Neural cell (in vitro differentiated cells): Measurements from ENCODE around the gene STRN. TPM values are rescaled to one million over a fixed set of nuclear protein-coding genes. Genes with fewer than 3 reads are reported as not detected.

Experiments
- H2AFZ ChIP-seq: fragments of 200-600, 300-800 bp; sonication (generic), shearing (Covaris generic); 2 replicates; pipeline ENCODE4 v1.6.0; 2014; ENCODE audit warnings: low read depth, mild to moderate bottlenecking, antibody characterized with exemption, low read length, moderate library complexity
- H3F3A ChIP-seq: fragments of 200-600 bp; shearing (Covaris generic); 2 replicates; pipeline ENCODE4 v1.6.1; 2016; ENCODE audit warnings: mild to moderate bottlenecking, moderate library complexity, mixed read lengths, antibody characterized with exemption, low read length; ENCODE audit not compliant: insufficient read depth, poor library complexity, severe bottlenecking
- H3K27ac ChIP-seq: fragments of 200-600, 300-800 bp; sonication (generic), shearing (Covaris generic); 2 replicates; pipeline ENCODE4 v1.5.1; 2014; ENCODE audit warnings: mild to moderate bottlenecking, low read length, moderate library complexity
- H3K27me3 ChIP-seq: fragments of 300-800, 200-600 bp; sonication (generic), shearing (Covaris generic); 2 replicates; pipeline ENCODE4 v1.6.0; 2014; ENCODE audit warnings: mild to moderate bottlenecking, low read depth, low read length, moderate library complexity; ENCODE audit not compliant: insufficient read depth
- H3K36me3 ChIP-seq: fragments of 300-800, 200-600 bp; sonication (generic), shearing (Covaris generic); 2 replicates; pipeline ENCODE4 v1.5.1; 2014; ENCODE audit warnings: mild to moderate bottlenecking, antibody characterized with exemption, low read length, moderate library complexity; ENCODE audit not compliant: insufficient read depth
- H3K4me2 ChIP-seq: fragments of 300-800, 200-600 bp; sonication (generic), shearing (Covaris generic); 2 replicates; pipeline ENCODE4 v1.6.0; 2014; ENCODE audit warnings: mild to moderate bottlenecking, low read length
- H3K4me3 ChIP-seq: fragments of 300-800, 200-600 bp; sonication (generic), shearing (Covaris generic); 2 replicates; pipeline ENCODE4 v1.5.1; 2014; ENCODE audit warnings: mild to moderate bottlenecking, low read length, moderate library complexity
- H3K79me2 ChIP-seq: fragments of 200-600 bp; shearing (Covaris generic); replicated peaks from 2 replicates; pipeline ENCODE4 v1.6.0; 2014; ENCODE audit warnings: mild to moderate bottlenecking, low read length, moderate library complexity; ENCODE audit not compliant: insufficient read depth
- H3K9ac ChIP-seq: fragments of 300-800, 200-600 bp; sonication (generic), shearing (Covaris generic); 2 replicates; pipeline ENCODE4 v1.6.1; 2016; ENCODE audit warnings: mild to moderate bottlenecking, low read length, mixed read lengths
- H3K9me2 ChIP-seq: fragments of 200-600 bp; shearing (Covaris generic); 2 replicates; pipeline ENCODE4 v1.6.1; 2016; ENCODE audit warnings: mild to moderate bottlenecking, low read length, mixed read lengths; ENCODE audit not compliant: insufficient read depth
- H3K9me3 ChIP-seq: fragments of 200-600, 300-800 bp; sonication (generic), shearing (Covaris generic); 2 replicates; pipeline ENCODE4 v1.6.1; 2016; ENCODE audit warnings: mild to moderate bottlenecking, mixed run types, low read length, moderate library complexity, mixed read lengths
- H4K20me1 ChIP-seq: fragments of 200-600 bp; shearing (Covaris generic); 2 replicates; pipeline ENCODE4 v1.6.1; 2016; ENCODE audit warnings: mild to moderate bottlenecking, mixed run types; ENCODE audit not compliant: insufficient read depth
- CTCF ChIP-seq: fragments of 450-650 bp; IDR thresholded peaks from 2 replicates; pipeline ENCODE4 v1.5.1; 2014; ENCODE audit warnings: antibody characterized with exemption, mild to moderate bottlenecking, moderate library complexity; ENCODE audit not compliant: poor library complexity, severe bottlenecking
- EP300 ChIP-seq: fragments of 450-650 bp; conservative IDR thresholded peaks from 2 replicates; pipeline ENCODE4 v1.6.1; 2014; ENCODE audit warnings: antibody characterized with exemption, mild to moderate bottlenecking, moderate library complexity; ENCODE audit not compliant: poor library complexity, severe bottlenecking
- EZH2 ChIP-seq: fragments of 200-600, 300-800 bp; shearing (Covaris generic), sonication (generic); IDR thresholded peaks from 2 replicates; pipeline ENCODE4 v1.6.1; 2014; ENCODE audit warnings: antibody characterized with exemption, low read length, borderline replicate concordance, mild to moderate bottlenecking; ENCODE audit not compliant: insufficient read depth, poor library complexity, severe bottlenecking
- MXI1 ChIP-seq: fragments of 450-650 bp; conservative IDR thresholded peaks from 2 replicates; pipeline ENCODE4 v1.6.1; 2014; ENCODE audit warnings: antibody characterized with exemption, mild to moderate bottlenecking; ENCODE audit not compliant: poor library complexity, severe bottlenecking
- POLR2AphosphoS5 ChIP-seq: IDR thresholded peaks from 2 replicates; pipeline ENCODE4 v1.6.1; 2012
- RAD21 ChIP-seq: fragments of 450-650 bp; conservative IDR thresholded peaks from 2 replicates; pipeline ENCODE4 v1.6.1; 2014; ENCODE audit warnings: antibody characterized with exemption, mild to moderate bottlenecking, moderate library complexity
- REST ChIP-seq: IDR thresholded peaks from 2 replicates; pipeline ENCODE4 v1.6.1; 2012; ENCODE audit warnings: borderline replicate concordance
- SMC3 ChIP-seq: fragments of 450-650 bp; conservative IDR thresholded peaks from 2 replicates; pipeline ENCODE4 v1.6.1; 2014; ENCODE audit warnings: antibody characterized with exemption, mild to moderate bottlenecking, moderate library complexity; ENCODE audit not compliant: poor library complexity
- TAF1 ChIP-seq: IDR thresholded peaks from 2 replicates; pipeline ENCODE4 v1.6.1; 2012; ENCODE audit warnings: low read depth
- polyA plus RNA-seq: library from polyadenylated mRNA; depleted of rRNA; stranded (reverse); fragments of >200 nt; gene quantifications from 2 replicates; pipeline ENCODE4 v1.2.3, GENCODE V29; 2014

STRN gene
- polyA plus RNA-seq, 1 donor from 2014 or later, result 9.9 TPM

DNA sequence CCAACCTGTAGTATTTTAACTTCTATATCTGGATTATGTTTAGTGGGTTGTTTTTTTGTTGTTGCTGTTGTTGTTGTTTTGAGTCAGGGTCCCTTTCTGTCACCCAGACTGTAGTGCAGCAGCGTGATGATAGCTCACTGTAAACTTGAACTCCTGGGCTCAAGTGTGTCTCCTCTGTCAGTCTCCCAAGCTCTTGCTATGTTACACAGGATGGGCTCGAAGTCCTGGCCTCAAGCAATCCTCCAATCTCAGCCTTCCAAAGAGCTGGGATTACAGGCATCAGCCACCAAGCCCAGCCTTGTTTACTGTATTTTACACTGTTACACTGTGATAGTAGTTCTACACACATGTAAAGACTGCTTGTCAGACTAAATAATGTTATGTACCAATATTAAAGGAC, 9.7 kb upstream of the STRN start:
- TF ChIP-seq REST (no peak), TAF1 (no peak), EZH2 (no peak), CTCF (no peak), POLR2AphosphoS5 (no peak), RAD21 (no peak), MXI1 (no peak), EP300 (no peak), SMC3 (no peak)

DNA sequence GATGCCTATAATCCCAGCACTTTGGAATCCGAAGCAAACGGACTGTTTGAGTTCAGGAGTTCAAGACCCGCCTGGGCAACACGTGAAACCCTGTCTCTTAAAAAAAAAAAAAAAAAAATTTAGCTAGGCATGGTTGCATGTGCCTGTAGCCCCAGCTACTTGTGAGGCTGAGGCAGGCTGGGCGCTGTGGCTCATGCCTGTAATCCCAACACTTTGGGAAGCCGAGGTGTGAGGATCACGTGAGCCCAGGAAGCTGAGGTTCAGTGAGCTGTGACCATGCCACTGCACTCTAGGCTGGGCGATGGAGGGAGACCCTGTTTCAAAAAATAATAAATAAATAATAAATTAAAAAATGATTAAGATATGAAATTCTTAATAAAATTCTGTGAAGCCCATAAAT, 9.0 kb upstream of the STRN start:
- Histone ChIP-seq H3K79me2 (no peaks in the 10 kb centered on the region), H3K27me3 (no peaks in the 10 kb centered on the region), H3K9me3 (no peaks in the 10 kb centered on the region), H3K9ac (no peak overlapping the region), H3K4me3 (no peak overlapping the region), H3K9me2 (no peaks in the 10 kb centered on the region), H3K27ac (no peak overlapping the region), H2AFZ (no peak overlapping the region), H3K36me3 (no peaks in the 10 kb centered on the region), H4K20me1 (no peaks in the 10 kb centered on the region), H3F3A (no peaks in the 10 kb centered on the region), H3K4me2 (no peak overlapping the region)
- TF ChIP-seq POLR2AphosphoS5, result no peak
- TF ChIP-seq RAD21, result no peak
- TF ChIP-seq EZH2, result no peak
- TF ChIP-seq CTCF, result no peak
- no peak for TF ChIP-seq EP300
- TF ChIP-seq SMC3, result no peak
- no peak for TF ChIP-seq REST
- TF ChIP-seq TAF1, result no peak
- TF ChIP-seq MXI1, result no peak

More for the DNA sequence above, 9.7 kb upstream of the STRN start:
- Histone ChIP-seq H4K20me1 (no peaks in the 10 kb centered on the region), H3K27ac (no peak overlapping the region), H3K4me3 (no peak overlapping the region), H2AFZ (no peak overlapping the region), H3K9me2 (no peaks in the 10 kb centered on the region), H3K9ac (no peak overlapping the region), H3K36me3 (no peaks in the 10 kb centered on the region), H3K9me3 (no peaks in the 10 kb centered on the region), H3K4me2 (no peak overlapping the region), H3K79me2 (no peaks in the 10 kb centered on the region), H3F3A (no peaks in the 10 kb centered on the region), H3K27me3 (no peaks in the 10 kb centered on the region)
